ENCODE measurements around the gene AGAP2. TPM values are rescaled to one million over a fixed set of nuclear protein-coding genes. Genes with fewer than 3 reads are reported as not detected.
A peak's percentile ranks its signal among the peaks of the same experiment; 100 is the strongest.

Gene AGAP2
- total RNA-seq, 1 donor from 2014 or later: under 0.01 TPM

GRCh38 chr12:57735952-57736740 lies 2.4 kb downstream of the AGAP2 start:
- peak overlapping the region; percentile 7 for H3K4me3 ChIP-seq (ENCODE audit: low read depth, low read length)
- TF ChIP-seq CTCF (conservative IDR thresholded peaks at IDR 0.05; ENCODE audit: low read depth, low read length): peak; percentile 34
- DNase-seq (ENCODE audit: low read depth): no peak

GRCh38 chr12:57735198-57735855 lies 3.2 kb downstream of the AGAP2 start:
- DNase-seq (ENCODE audit: low read depth): no peak
- no peak for TF ChIP-seq CTCF (conservative IDR thresholded peaks at IDR 0.05; ENCODE audit: low read depth, low read length)
- H3K4me3 ChIP-seq (ENCODE audit: low read depth, low read length): no peak overlapping the region

GRCh38 chr12:57734591-57734990 lies 4.0 kb downstream of the AGAP2 start:
- no peak for DNase-seq (ENCODE audit: low read depth)
- TF ChIP-seq CTCF (conservative IDR thresholded peaks at IDR 0.05; ENCODE audit: low read depth, low read length): no peak
- H3K4me3 ChIP-seq (ENCODE audit: low read depth, low read length): no peak overlapping the region

- no peak for TF ChIP-seq CTCF (conservative IDR thresholded peaks at IDR 0.05; ENCODE audit: low read depth, low read length)
- H3K4me3 ChIP-seq (ENCODE audit: low read depth, low read length): no peak overlapping the region
- no peak for DNase-seq (ENCODE audit: low read depth)
These were observed 4.6 kb downstream of the AGAP2 start for GRCh38 chr12:57733928-57734327.

- H3K4me3 ChIP-seq (ENCODE audit: low read depth, low read length): no peak overlapping the region
- no peak for DNase-seq (ENCODE audit: low read depth)
- TF ChIP-seq CTCF (conservative IDR thresholded peaks at IDR 0.05; ENCODE audit: low read depth, low read length): no peak
These were observed 5.6 kb downstream of the AGAP2 start for GRCh38 chr12:57732726-57733593.

GRCh38 chr12:57732270-57732669 lies 6.3 kb downstream of the AGAP2 start:
- no peak overlapping the region for H3K4me3 ChIP-seq (ENCODE audit: low read depth, low read length)
- no peak for DNase-seq (ENCODE audit: low read depth)
- no peak for TF ChIP-seq CTCF (conservative IDR thresholded peaks at IDR 0.05; ENCODE audit: low read depth, low read length)

Measured in epithelial cell of proximal tubule (primary cell).